SK-N-SH (cell line): ENCODE results near the gene CCDC141. TPM values are rescaled to one million over a fixed set of nuclear protein-coding genes. Genes with fewer than 3 reads are reported as not detected.

Experiments used
- CTCF ChIA-PET: fragments of 300-600, 350-600 bp; formaldehyde crosslinking; extraction: SDS; loops from one replicate; lab custom pipeline; 2021; lab: Yijun Ruan, JAX
- POLR2A ChIA-PET: fragments of 350-600 bp; sonication (Branson Sonifier 250); formaldehyde crosslinking; extraction: SDS; loops from one replicate; lab custom pipeline; 2020; ENCODE audit warnings: antibody characterized with exemption, inconsistent platforms; lab: Yijun Ruan, JAX
- DNase-seq: peaks from one replicate; pipeline ENCODE4 v3.0.0; 2012
- H2AFZ ChIP-seq: fragments of 200-600 bp; sonication (generic); 2 replicates; pipeline ENCODE4 v1.8.1; 2016; ENCODE audit warnings: antibody characterized with exemption, mild to moderate bottlenecking, low read depth
- H3F3A ChIP-seq: fragments of 200-600 bp; sonication (generic); replicated peaks from 2 replicates; pipeline ENCODE3; 2016; ENCODE audit warnings: antibody characterized with exemption, mild to moderate bottlenecking; ENCODE audit not compliant: insufficient read depth
- H3K27ac ChIP-seq, 2 experiments: fragments of 200-500 bp in 1 of 2; fragments of 200-600 bp in 1 of 2; sonication (Bioruptor generic) in 1 of 2; sonication (generic), shearing (Covaris generic) in 1 of 2; 2 replicates each; pipeline versions ENCODE4 v1.5.1 to v1.6.1; 2014 to 2016; ENCODE audit warnings: low read depth in 2 of 2, inconsistent platforms in 1 of 2, low read length in 1 of 2, mild to moderate bottlenecking in 1 of 2, mixed read lengths in 1 of 2
- H3K27me3 ChIP-seq: fragments of 200-600 bp; sonication (generic), shearing (Covaris generic); 2 replicates; pipeline ENCODE4 v1.6.1; 2016; ENCODE audit warnings: mixed run types; ENCODE audit not compliant: insufficient read depth
- H3K36me3 ChIP-seq, 2 experiments: fragments of 200-500 bp in 1 of 2; fragments of 200-600 bp in 1 of 2; sonication (Bioruptor generic) in 1 of 2; sonication (generic) in 1 of 2; replicated peaks in 1 of 2; 2 replicates each; pipeline versions ENCODE3 to v1.5.1; 2014 to 2016; ENCODE audit warnings: low read length in 1 of 2, mild to moderate bottlenecking in 1 of 2; ENCODE audit not compliant: insufficient read depth in 2 of 2, control insufficient read depth in 1 of 2
- H3K4me1 ChIP-seq, 2 experiments: fragments of 200-500 bp in 1 of 2; fragments of 200-600 bp in 1 of 2; sonication (Bioruptor generic) in 1 of 2; sonication (generic), shearing (Covaris generic) in 1 of 2; 2 replicates each; pipeline versions ENCODE4 v1.5.1 to v1.6.1; 2014 to 2016; ENCODE audit warnings: low read depth in 1 of 2, low read length in 1 of 2, mixed run types in 1 of 2; ENCODE audit not compliant: insufficient read depth in 2 of 2, control insufficient read depth in 1 of 2
- H3K4me2 ChIP-seq: fragments of 200-600 bp; sonication (generic), shearing (Covaris generic); 2 replicates; pipeline ENCODE4 v1.6.1; 2017; ENCODE audit warnings: mixed run types
- H3K4me3 ChIP-seq, 2 experiments: fragments of 200-500 bp in 1 of 2; fragments of 200-600 bp in 1 of 2; sonication (Bioruptor generic) in 1 of 2; sonication (generic), shearing (Covaris generic) in 1 of 2; 2 replicates each; pipeline versions ENCODE4 v1.5.1 to v1.8.1; 2014 to 2016; ENCODE audit warnings: low read depth in 2 of 2, inconsistent platforms in 1 of 2, low read length in 1 of 2, mild to moderate bottlenecking in 1 of 2, mixed read lengths in 1 of 2, moderate library complexity in 1 of 2
- H3K79me2 ChIP-seq: fragments of 200-600 bp; sonication (generic); 2 replicates; pipeline ENCODE4 v1.8.1; 2017; ENCODE audit warnings: mild to moderate bottlenecking; ENCODE audit not compliant: insufficient read depth
- H3K9ac ChIP-seq: fragments of 200-600 bp; sonication (generic); 2 replicates; pipeline ENCODE4 v1.6.1; 2017; ENCODE audit warnings: mixed run types
- H3K9me2 ChIP-seq: fragments of 200-600 bp; sonication (generic); 2 replicates; pipeline ENCODE4 v1.6.1; 2017; ENCODE audit warnings: mixed run types
- H3K9me3 ChIP-seq: fragments of 200-600 bp; sonication (generic); 2 replicates; pipeline ENCODE4 v1.6.1; 2017; ENCODE audit warnings: mixed run types, mild to moderate bottlenecking, moderate library complexity
- H4K20me1 ChIP-seq: fragments of 200-600 bp; sonication (generic); 2 replicates; pipeline ENCODE4 v1.6.1; 2017; ENCODE audit warnings: mild to moderate bottlenecking, mixed run types; ENCODE audit not compliant: insufficient read depth
- CHD2 ChIP-seq: fragments of 150-350 bp; IDR thresholded peaks from 2 replicates; pipeline ENCODE4 v1.6.1; 2018; ENCODE audit warnings: low read length; ENCODE audit not compliant: partially characterized antibody
- ELF1 ChIP-seq: IDR thresholded peaks from 2 replicates; pipeline ENCODE4 v1.4.0; 2012
- EZH2phosphoT487 ChIP-seq: fragments of 200-600 bp; sonication (generic); IDR thresholded peaks from 2 replicates; pipeline ENCODE4 v1.6.1; 2017; ENCODE audit warnings: low read depth, mixed run types, mild to moderate bottlenecking, antibody characterized with exemption, moderate library complexity, borderline replicate concordance
- FOSL2 ChIP-seq: IDR thresholded peaks from 2 replicates; pipeline ENCODE4 v1.4.0; 2012; ENCODE audit warnings: low read depth, mild to moderate bottlenecking, moderate library complexity, borderline replicate concordance
- FOXM1 ChIP-seq: IDR thresholded peaks from 2 replicates; pipeline ENCODE4 v1.4.0; 2012; ENCODE audit warnings: low read depth, mild to moderate bottlenecking
- GABPA ChIP-seq: IDR thresholded peaks from 2 replicates; pipeline ENCODE4 v1.4.0; 2012; ENCODE audit warnings: low read depth, mild to moderate bottlenecking
- GATA2 ChIP-seq: sonication (generic); formaldehyde crosslinking; IDR thresholded peaks from 2 replicates; pipeline ENCODE4 v1.5.0; 2020; ENCODE audit warnings: mild to moderate bottlenecking, missing genetic modification reagents
- IRF3 ChIP-seq: fragments of 150-350 bp; IDR thresholded peaks from 2 replicates; pipeline ENCODE4 v1.6.1; 2016; ENCODE audit warnings: mild to moderate bottlenecking, low read depth, low read length
- JUND ChIP-seq: IDR thresholded peaks from 2 replicates; pipeline ENCODE4 v1.4.0; 2012
- MEF2A ChIP-seq: IDR thresholded peaks from 2 replicates; pipeline ENCODE4 v1.4.0; 2012; ENCODE audit warnings: low read depth, borderline replicate concordance
- MXI1 ChIP-seq: IDR thresholded peaks from 2 replicates; pipeline ENCODE4 v1.6.1; 2012; ENCODE audit warnings: mild to moderate bottlenecking, low read depth, low read length, improper control_type of control experiment
- NFIC ChIP-seq: IDR thresholded peaks from 2 replicates; pipeline ENCODE4 v1.4.0; 2012; ENCODE audit warnings: borderline replicate concordance
- NRF1 ChIP-seq: IDR thresholded peaks from 2 replicates; pipeline ENCODE4 v1.6.1; 2012; ENCODE audit warnings: low read depth, mild to moderate bottlenecking, low read length
- PBX3 ChIP-seq: IDR thresholded peaks from 2 replicates; pipeline ENCODE4; 2012
- POLR2AphosphoS5 ChIP-seq: IDR thresholded peaks from 2 replicates; pipeline ENCODE4 v1.6.1; 2012; ENCODE audit warnings: low read depth, low read length
- RCOR1 ChIP-seq: fragments of 150-350 bp; IDR thresholded peaks from 2 replicates; pipeline ENCODE4 v1.6.1; 2017; ENCODE audit warnings: antibody characterized with exemption, low read length
- RFX5 ChIP-seq: IDR thresholded peaks from 2 replicates; pipeline ENCODE4 v1.6.1; 2012; ENCODE audit warnings: mild to moderate bottlenecking, improper control_type of control experiment, low read length
- SIN3A ChIP-seq: IDR thresholded peaks from 2 replicates; pipeline ENCODE4 v1.6.1; 2012; ENCODE audit warnings: low read depth, mild to moderate bottlenecking, low read length, moderate library complexity, borderline replicate concordance
- SMC3 ChIP-seq: IDR thresholded peaks from 2 replicates; pipeline ENCODE4 v1.6.1; 2012; ENCODE audit warnings: low read depth, low read length, improper control_type of control experiment
- TEAD4 ChIP-seq: IDR thresholded peaks from 2 replicates; pipeline ENCODE4 v1.4.0; 2012; ENCODE audit warnings: mild to moderate bottlenecking, borderline replicate concordance; ENCODE audit not compliant: insufficient read depth
- USF1 ChIP-seq: IDR thresholded peaks from 2 replicates; pipeline ENCODE4 v1.4.0; 2012; ENCODE audit warnings: low read depth, borderline replicate concordance
- whole genome bisulfite sequencing: methylation state at CpG from one replicate; pipeline ENCODE4 v1.1.6; 2017; ENCODE audit warnings: low lambda C conversion rate; 5-methylcytosine and 5-hydroxymethylcytosine counted together
- polyA plus RNA-seq, 3 experiments: library from polyadenylated mRNA; depleted of rRNA; stranded (reverse); fragments of >200 nt; gene quantifications; 2 replicates each; pipeline ENCODE4 v1.2.3, GENCODE V29; 2012
- TF ChIP-seq, protein P1 (sequence below): fragments of 150-350 bp; IDR thresholded peaks from 2 replicates; pipeline ENCODE4 v1.6.1; 2017; ENCODE audit warnings: antibody characterized with exemption, low read length, low read depth, borderline replicate concordance

Gene CCDC141
- polyA plus RNA-seq, 1 of the 3 experiments (the other 2 are of a cell fraction), result 0.02 TPM

DNA sequence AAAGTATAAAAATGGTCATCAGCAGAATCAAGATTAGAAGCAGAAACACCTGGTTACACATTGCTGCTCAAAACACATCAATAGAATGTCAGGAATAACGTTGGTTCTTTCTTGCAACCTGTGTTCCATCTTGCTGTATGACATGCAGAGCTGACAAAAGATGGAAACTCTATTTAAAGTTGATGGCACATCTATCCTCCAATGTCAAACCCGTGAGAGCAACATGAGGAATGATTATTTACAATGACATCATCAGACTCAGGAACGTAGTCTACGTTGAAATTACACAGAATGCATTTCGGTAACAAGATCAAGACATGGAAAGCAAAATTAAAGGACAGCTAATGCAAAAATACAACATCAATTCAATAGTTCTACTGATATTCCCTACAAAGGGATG, 216.6 kb downstream of the CCDC141 start:
- Histone ChIP-seq H3K9me2 (no peaks in the 10 kb centered on the region), H3K27me3 (no peaks in the 10 kb centered on the region), H3K4me1 (peaks cover 0 to 17% of the 10 kb centered on the region in 2 experiments; a peak in 3 of 4 replicates), H3K27ac (no peak overlapping the region; a peak in 1 of 4 replicates), H3K9me3 (no peaks in the 10 kb centered on the region), H3K4me3 (no peak overlapping the region), H4K20me1 (no peaks in the 10 kb centered on the region), H3K79me2 (no peaks in the 10 kb centered on the region), H3F3A (no peaks in the 10 kb centered on the region), H3K36me3 (no peaks in the 10 kb centered on the region), H3K9ac (no peak overlapping the region), H2AFZ (no peak overlapping the region), H3K4me2 (no peak overlapping the region)
- DNase-seq, result no peak
- ChIA-PET POLR2A (no interaction called here), CTCF (interaction anchor here (0.5 kb wide), 1 partner anchor 295 kb away, joined by 3 read pairs; no protein-coding TSS in a partner anchor)
- 80% methylated on average over 5 of the region's 5 CpGs for WGBS
- TF ChIP-seq JUND, result no peak
- no peak for TF ChIP-seq ELF1
- no peak for TF ChIP-seq EZH2phosphoT487
- TF ChIP-seq IRF3, result no peak
- TF ChIP-seq PBX3, result no peak
- TF ChIP-seq FOSL2, result no peak
- TF ChIP-seq GATA2 (CRISPR knock-in tag), result no peak
- TF ChIP-seq NRF1, result no peak
- TF ChIP-seq, protein P1, sequence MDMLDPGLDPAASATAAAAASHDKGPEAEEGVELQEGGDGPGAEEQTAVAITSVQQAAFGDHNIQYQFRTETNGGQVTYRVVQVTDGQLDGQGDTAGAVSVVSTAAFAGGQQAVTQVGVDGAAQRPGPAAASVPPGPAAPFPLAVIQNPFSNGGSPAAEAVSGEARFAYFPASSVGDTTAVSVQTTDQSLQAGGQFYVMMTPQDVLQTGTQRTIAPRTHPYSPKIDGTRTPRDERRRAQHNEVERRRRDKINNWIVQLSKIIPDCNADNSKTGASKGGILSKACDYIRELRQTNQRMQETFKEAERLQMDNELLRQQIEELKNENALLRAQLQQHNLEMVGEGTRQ, result no peak
- no peak for TF ChIP-seq POLR2AphosphoS5

DNA sequence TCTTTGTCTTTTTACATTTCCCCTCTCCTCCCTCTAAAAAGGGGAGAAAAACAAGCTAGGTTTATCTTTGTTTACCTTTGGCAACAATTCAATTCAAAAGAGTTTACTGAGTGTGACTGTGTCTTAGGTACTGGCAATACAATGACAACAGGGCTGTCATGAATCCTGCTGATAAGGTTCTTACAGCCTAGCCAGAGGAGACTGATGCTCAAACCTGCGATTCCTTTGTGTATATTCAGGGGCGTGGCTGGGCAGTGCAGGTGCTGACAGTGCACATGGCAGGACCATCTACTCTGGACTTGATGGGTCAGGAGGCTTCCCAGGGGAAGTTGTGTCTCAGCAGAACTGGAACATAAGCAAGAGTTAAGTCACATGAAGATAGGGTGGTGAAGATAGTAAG, 219.5 kb downstream of the CCDC141 start:
- Histone ChIP-seq H3K79me2 (no peaks in the 10 kb centered on the region), H2AFZ (no peak overlapping the region; the same call in 1 of the 2 replicates), H3K9ac (no peak overlapping the region), H3K4me2 (no peak overlapping the region), H3K27me3 (no peaks in the 10 kb centered on the region), H3K36me3 (no peaks in the 10 kb centered on the region), H3K4me3 (no peak overlapping the region), H3F3A (peaks cover 6% of the 10 kb centered on the region), H3K27ac (no peak overlapping the region), H3K9me2 (no peaks in the 10 kb centered on the region; the same call in 1 of the 2 replicates), H3K9me3 (peaks cover 6% of the 10 kb centered on the region; the same call in 1 of the 2 replicates), H3K4me1 (peaks cover 0 to 8% of the 10 kb centered on the region in 2 experiments; a peak in 3 of 4 replicates), H4K20me1 (no peaks in the 10 kb centered on the region)
- ChIA-PET POLR2A (no interaction called here), CTCF (no interaction called here)
- no peak for DNase-seq
- WGBS, result 69% methylated on average over 2 of the region's 2 CpGs
- TF ChIP-seq CHD2 (no peak), JUND (no peak), MEF2A (no peak), SIN3A (no peak), FOXM1 (no peak), GABPA (no peak), RCOR1 (no peak), SMC3 (no peak), NFIC (no peak), TEAD4 (no peak), MXI1 (no peak), RFX5 (no peak), USF1 (no peak), FOSL2 (no peak), NRF1 (no peak)
